ENCODE results near the gene KCNK15. TPM values are rescaled to one million over a fixed set of nuclear protein-coding genes. Genes with fewer than 3 reads are reported as not detected.

The KCNK15 gene
- total RNA-seq, 3 donors from 2014 or later (not counting 1 experiment from before 2014, with no cell fraction given): not detected

DNA sequence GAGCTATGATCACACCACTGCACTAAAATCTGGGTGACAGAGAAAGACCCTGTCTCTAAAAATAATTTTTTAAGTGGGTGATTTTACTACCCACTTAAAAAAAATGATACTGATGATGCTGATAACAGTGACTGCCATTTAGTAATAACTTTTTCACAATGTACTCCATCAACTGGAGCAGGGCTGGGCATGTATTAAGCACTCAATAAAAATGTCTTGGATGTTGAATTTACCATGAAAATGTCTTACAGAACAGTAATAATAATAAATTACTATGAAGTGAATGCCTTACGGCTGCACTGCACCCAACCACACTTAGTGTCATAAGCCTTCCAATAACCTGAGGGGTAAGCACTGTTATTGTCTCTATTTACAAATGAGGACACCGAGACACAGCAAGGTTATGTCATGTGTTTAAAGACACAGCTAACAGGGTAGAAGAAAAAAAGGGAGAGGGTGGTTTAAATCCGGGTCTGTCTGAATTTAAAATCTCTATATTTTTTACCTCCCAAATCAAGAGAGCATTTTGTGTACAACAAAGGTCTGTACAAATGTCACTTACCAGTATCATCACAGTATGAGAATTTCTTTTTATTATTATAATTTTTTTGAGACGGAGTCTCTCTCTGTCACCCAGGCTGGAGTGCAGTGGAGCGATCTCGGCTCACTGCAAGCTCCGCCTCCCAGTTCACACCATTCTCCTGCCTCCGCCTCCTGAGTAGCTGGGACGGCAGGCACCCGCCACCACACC, 43.2 kb downstream of the KCNK15 start:
- no peaks in the 10 kb centered on the region for H3K36me3 ChIP-seq (ENCODE audit: control insufficient read depth, insufficient read depth, low read length)
- TF ChIP-seq, protein P1, sequence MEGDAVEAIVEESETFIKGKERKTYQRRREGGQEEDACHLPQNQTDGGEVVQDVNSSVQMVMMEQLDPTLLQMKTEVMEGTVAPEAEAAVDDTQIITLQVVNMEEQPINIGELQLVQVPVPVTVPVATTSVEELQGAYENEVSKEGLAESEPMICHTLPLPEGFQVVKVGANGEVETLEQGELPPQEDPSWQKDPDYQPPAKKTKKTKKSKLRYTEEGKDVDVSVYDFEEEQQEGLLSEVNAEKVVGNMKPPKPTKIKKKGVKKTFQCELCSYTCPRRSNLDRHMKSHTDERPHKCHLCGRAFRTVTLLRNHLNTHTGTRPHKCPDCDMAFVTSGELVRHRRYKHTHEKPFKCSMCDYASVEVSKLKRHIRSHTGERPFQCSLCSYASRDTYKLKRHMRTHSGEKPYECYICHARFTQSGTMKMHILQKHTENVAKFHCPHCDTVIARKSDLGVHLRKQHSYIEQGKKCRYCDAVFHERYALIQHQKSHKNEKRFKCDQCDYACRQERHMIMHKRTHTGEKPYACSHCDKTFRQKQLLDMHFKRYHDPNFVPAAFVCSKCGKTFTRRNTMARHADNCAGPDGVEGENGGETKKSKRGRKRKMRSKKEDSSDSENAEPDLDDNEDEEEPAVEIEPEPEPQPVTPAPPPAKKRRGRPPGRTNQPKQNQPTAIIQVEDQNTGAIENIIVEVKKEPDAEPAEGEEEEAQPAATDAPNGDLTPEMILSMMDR (IDR thresholded peaks at IDR 0.05): no peak
- Mint-ChIP-seq H3K4me3 (no peak overlapping the region), H3K9me3 (no peaks in the 10 kb centered on the region), H3K27me3 (ENCODE audit: low read depth in 2 of 2) (peaks cover 13 to 18% of the 10 kb centered on the region in 2 donors), H3K27ac (no peak overlapping the region), H3K36me3 (no peaks in the 10 kb centered on the region), H3K4me1 (no peaks in the 10 kb centered on the region)
- ATAC-seq (no peak), DNase-seq (no peak)
- no peaks in the 10 kb centered on the region for H3K9me3 ChIP-seq (ENCODE audit: control insufficient read depth, insufficient read depth, low read length)
- WGBS (ENCODE audit: insufficient coverage): 93% methylated on average over 6 of the region's 10 CpGs
- H3K4me1 ChIP-seq (ENCODE audit: control insufficient read depth, insufficient read depth, low read length): no peaks in the 10 kb centered on the region
- H3K27me3 ChIP-seq (ENCODE audit: control insufficient read depth, insufficient read depth, low read length): no peaks in the 10 kb centered on the region
- intact Hi-C loops (cut with micrococcal nuclease): no loop called here
- H3K4me3 ChIP-seq (ENCODE audit: low read length): no peak overlapping the region
- H3K27ac ChIP-seq (ENCODE audit: low read length): no peak overlapping the region

DNA sequence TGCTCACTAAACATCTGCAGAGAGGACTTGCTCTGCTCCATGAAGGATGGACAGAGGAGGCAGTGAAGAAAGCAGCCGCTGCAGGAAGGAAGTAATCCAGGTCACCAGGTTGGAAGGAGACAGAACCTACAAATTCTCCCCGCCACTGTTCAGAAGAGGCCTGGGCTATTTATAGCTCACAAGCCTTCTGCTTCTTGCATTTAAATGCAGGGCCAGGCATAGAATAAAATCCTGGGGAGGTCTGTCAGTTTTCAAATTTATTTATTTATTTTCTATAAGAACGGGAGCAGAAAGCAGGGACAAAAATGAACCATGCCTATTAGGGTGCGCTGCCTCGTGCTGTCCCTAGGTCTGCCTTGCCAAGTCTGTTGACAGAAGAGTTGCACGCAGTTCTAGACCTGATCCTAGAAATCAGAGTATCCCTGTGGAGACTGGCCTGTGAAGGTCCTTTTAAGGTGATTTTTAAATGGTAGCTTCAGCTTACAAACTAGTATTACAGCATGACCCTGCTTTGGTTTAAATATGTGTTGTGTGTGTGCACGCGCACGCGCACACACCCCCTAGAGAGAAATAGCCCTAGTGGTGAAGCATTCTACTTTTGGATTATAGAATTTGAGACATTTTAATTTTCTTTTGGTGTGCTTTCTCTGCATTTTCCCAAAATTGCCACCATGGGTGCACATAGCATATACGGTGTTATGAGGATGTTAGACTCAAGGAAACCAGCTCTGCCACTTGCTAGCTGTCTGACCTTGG, 45.2 kb downstream of the KCNK15 start:
- Mint-ChIP-seq H3K4me1 (no peaks in the 10 kb centered on the region), H3K9me3 (no peaks in the 10 kb centered on the region), H3K4me3 (no peak overlapping the region), H3K27ac (no peak overlapping the region), H3K36me3 (no peaks in the 10 kb centered on the region), H3K27me3 (ENCODE audit: low read depth in 2 of 2) (peaks cover 7 to 12% of the 10 kb centered on the region in 2 donors)
- H3K27me3 ChIP-seq (ENCODE audit: control insufficient read depth, insufficient read depth, low read length): no peaks in the 10 kb centered on the region
- H3K4me1 ChIP-seq (ENCODE audit: control insufficient read depth, insufficient read depth, low read length): no peaks in the 10 kb centered on the region
- H3K4me3 ChIP-seq (ENCODE audit: low read length): no peak overlapping the region
- H3K36me3 ChIP-seq (ENCODE audit: control insufficient read depth, insufficient read depth, low read length): no peaks in the 10 kb centered on the region
- H3K27ac ChIP-seq (ENCODE audit: low read length): no peak overlapping the region
- ATAC-seq: no peak
- no peak for DNase-seq
- intact Hi-C loops (cut with micrococcal nuclease): no loop called here
- TF ChIP-seq, protein P1 (IDR thresholded peaks at IDR 0.05): no peak
- H3K9me3 ChIP-seq (ENCODE audit: control insufficient read depth, insufficient read depth, low read length): no peaks in the 10 kb centered on the region
- WGBS (ENCODE audit: insufficient coverage): 81% methylated on average over 9 of the region's 11 CpGs

DNA sequence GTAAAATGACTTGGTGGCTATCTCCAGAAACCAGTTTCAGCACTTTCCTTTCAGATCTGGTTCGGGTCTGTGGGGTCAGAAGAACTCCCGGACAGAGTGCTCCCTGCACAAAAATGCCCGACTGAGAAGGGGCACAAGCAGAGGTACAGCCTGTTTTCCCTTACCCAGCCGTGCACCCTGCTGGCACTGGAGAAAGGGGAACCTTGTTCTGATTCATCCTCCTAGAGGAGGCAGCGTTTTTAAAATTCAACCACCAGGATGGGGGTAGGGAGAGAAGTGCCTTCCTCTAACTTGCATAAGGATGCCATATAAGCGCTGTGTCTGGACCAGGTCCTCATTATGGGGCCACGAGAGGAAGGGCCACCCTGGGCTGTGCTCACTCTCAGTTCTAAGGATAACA, 47.1 kb downstream of the KCNK15 start:
- TF ChIP-seq, protein P1 (IDR thresholded peaks at IDR 0.05): no peak
- 50% methylated on average over 7 of the region's 7 CpGs for WGBS (ENCODE audit: insufficient coverage)
- H3K4me1 Mint-ChIP-seq: no peaks in the 10 kb centered on the region
- no peaks in the 10 kb centered on the region for H3K9me3 Mint-ChIP-seq
- no peak overlapping the region for H3K4me3 Mint-ChIP-seq
- no peaks in the 10 kb centered on the region for H3K36me3 ChIP-seq (ENCODE audit: control insufficient read depth, insufficient read depth, low read length)
- no peaks in the 10 kb centered on the region for H3K9me3 ChIP-seq (ENCODE audit: control insufficient read depth, insufficient read depth, low read length)
- ATAC-seq (no peak), DNase-seq (no peak)
- peaks cover 8 to 9% of the 10 kb centered on the region in 2 donors for H3K27me3 Mint-ChIP-seq (ENCODE audit: low read depth in 2 of 2)
- no peak overlapping the region for H3K27ac ChIP-seq (ENCODE audit: low read length)
- intact Hi-C loops (cut with micrococcal nuclease): no loop called here
- H3K4me3 ChIP-seq (ENCODE audit: low read length): no peak overlapping the region
- H3K36me3 Mint-ChIP-seq: no peaks in the 10 kb centered on the region
- H3K4me1 ChIP-seq (ENCODE audit: control insufficient read depth, insufficient read depth, low read length): no peaks in the 10 kb centered on the region
- H3K27ac Mint-ChIP-seq: no peak overlapping the region
- no peaks in the 10 kb centered on the region for H3K27me3 ChIP-seq (ENCODE audit: control insufficient read depth, insufficient read depth, low read length)

Measured in natural killer cell (primary cell).